ENCODE results near the gene RHOF.

Gene RHOF

DNA sequence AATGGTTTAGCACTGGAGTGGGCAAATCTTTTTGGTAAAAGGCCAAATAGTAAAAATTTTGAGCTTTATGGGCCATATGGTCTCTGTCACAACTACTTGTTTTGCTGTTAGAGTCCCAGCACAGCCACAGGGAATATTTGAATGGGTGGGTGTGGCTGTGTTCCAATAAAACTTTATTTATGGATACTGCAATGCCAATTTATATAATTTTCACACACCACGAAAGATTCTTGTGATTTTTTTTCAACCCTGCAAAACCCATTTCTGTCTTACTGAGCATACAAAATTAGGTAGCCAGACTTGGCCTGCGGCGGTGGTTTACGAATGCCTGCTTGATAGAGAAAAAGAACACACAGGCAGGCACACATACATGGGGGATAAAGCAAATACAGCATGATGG is 52.6 kb downstream of the RHOF start:
- no peak for DNase-seq

DNA sequence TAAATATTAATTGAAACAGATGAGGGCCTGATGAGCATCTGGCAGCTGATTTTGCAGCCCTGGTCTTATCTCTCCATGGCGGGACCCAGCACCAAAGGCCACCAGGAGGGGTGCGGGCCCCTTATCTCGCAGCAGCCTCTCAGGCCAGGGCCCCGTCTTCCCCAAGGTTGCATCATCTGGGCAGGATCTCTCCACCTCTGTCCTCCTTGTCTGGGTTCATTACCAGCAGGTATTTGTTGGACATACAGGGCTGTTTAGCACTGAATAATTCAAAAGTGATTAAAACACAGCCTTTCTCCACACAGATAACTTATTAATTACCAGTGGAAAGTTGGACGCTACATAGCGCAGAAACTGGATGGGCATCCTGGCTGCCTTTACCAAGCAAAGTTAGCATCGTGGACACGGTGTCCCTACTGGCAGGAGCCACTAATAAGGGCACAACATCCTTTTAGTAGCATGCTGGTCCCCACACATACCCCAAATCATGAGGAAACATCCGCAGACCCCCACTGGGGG is 55.1 kb downstream of the RHOF start:
- DNase-seq, result no peak

GRCh38 chr12:121733849-121734248 is 59.6 kb downstream of the RHOF start:
- DNase-seq, result no peak

GRCh38 chr12:121731473-121731872 is 62.0 kb downstream of the RHOF start:
- no peak for DNase-seq

DNA sequence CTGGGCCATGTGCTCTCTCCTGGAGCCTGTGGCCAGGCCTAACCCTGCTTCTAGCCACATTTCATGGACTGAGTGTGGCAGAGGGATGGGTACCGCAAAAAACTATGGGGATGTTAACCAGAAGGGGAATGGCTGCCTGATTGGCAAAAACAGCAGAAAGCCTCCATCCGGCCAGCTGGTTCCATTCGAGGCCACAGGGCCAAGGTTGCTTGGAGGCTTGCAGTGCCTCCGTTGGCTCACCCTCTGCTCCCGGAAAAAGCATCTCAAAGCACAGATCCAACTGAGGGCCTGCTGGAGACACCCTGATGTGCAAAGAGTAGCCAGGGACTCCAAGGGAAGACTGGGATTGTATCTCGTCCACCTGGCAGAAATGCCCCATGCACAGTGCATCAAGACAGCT is 64.5 kb downstream of the RHOF start:
- no peak for DNase-seq
